ENCODE measurements around the gene CDCA7.

- no peak for TF ChIP-seq POLR2A (IDR thresholded peaks at IDR 0.05)
- no peak for TF ChIP-seq CTCF (IDR thresholded peaks at IDR 0.05 in 4 of 5, conservative IDR thresholded peaks at IDR 0.05 in 1 of 5)
Measured at GRCh38 chr2:173374634-173375033, 20.0 kb downstream of the CDCA7 start.
